M059J (cell line): ENCODE results near the gene CLCN7. TPM values are rescaled to one million over a fixed set of nuclear protein-coding genes. Genes with fewer than 3 reads are reported as not detected.
A peak's percentile ranks its signal among the peaks of the same experiment; 100 is the strongest.

Experiments
- DNase-seq: peaks from one replicate; pipeline ENCODE4 v3.0.0-alpha.2; 2012; ENCODE audit warnings: low read depth
- total RNA-seq: library from RNA; depleted of rRNA; stranded (reverse); fragments of >200 nt; shearing (Covaris generic); gene quantifications from 2 replicates; pipeline ENCODE4 v1.2.3, GENCODE V29; 2014

The CLCN7 gene
- total RNA-seq, 1 experiment from 2014 or later = 84.0 TPM

- DNase-seq = no peak
These were observed 43.1 kb downstream of the CLCN7 start for GRCh38 chr16:1431497-1432270.

GRCh38 chr16:1430759-1431496 lies 43.9 kb downstream of the CLCN7 start, which contains the start of gene PERCC1:
Gene PERCC1, plus strand, starts transcription at chr16:1431078. Its CDS starts 1,516 bp downstream, at chr16:1432594.
- DNase-seq = no peak

GRCh38 chr16:1430214-1430758 lies 44.5 kb downstream of the CLCN7 start:
- DNase-seq = no peak

GRCh38 chr16:1429631-1430030 lies 45.2 kb downstream of the CLCN7 start:
- no peak for DNase-seq

GRCh38 chr16:1429012-1429411 lies 45.8 kb downstream of the CLCN7 start:
- DNase-seq = no peak

- DNase-seq = no peak
These were observed 46.3 kb downstream of the CLCN7 start for GRCh38 chr16:1428511-1428910.

GRCh38 chr16:1427473-1428461 lies 47.1 kb downstream of the CLCN7 start:
- DNase-seq = no peak

GRCh38 chr16:1426734-1427471 lies 47.9 kb downstream of the CLCN7 start:
- DNase-seq = no peak

- DNase-seq = no peak
These were observed 49.0 kb downstream of the CLCN7 start for GRCh38 chr16:1425616-1426370.

GRCh38 chr16:1424028-1424427 lies 50.8 kb downstream of the CLCN7 start:
- peak; percentile 32 for DNase-seq

GRCh38 chr16:1422076-1422475 lies 52.8 kb downstream of the CLCN7 start:
- no peak for DNase-seq

- no peak for DNase-seq
These were observed 54.7 kb downstream of the CLCN7 start for GRCh38 chr16:1420111-1420539.

- DNase-seq = peak; percentile 18
These were observed 58.3 kb downstream of the CLCN7 start for GRCh38 chr16:1416521-1416941.

GRCh38 chr16:1414532-1415260 lies 60.1 kb downstream of the CLCN7 start, which contains the start of gene UNKL:
Gene UNKL, minus strand, starts transcription at chr16:1414704. Its CDS starts 13 bp downstream, at chr16:1414691.
- DNase-seq = peak; percentile 43

- peak; percentile 23 for DNase-seq
These were observed 60.9 kb downstream of the CLCN7 start for GRCh38 chr16:1413684-1414531.

- no peak for DNase-seq
These were observed 62.0 kb downstream of the CLCN7 start for GRCh38 chr16:1412847-1413246.

GRCh38 chr16:1408171-1408837 lies 66.5 kb downstream of the CLCN7 start:
- DNase-seq = peak; percentile 69

- DNase-seq = no peak
These were observed 67.1 kb downstream of the CLCN7 start for GRCh38 chr16:1407753-1408152.
